Right renal pelvis (tissue), 4 donors: ENCODE measurements around the gene C14orf93. TPM values are rescaled to one million over a fixed set of nuclear protein-coding genes. Genes with fewer than 3 reads are reported as not detected.

Experiments
- polyA plus RNA-seq, 4 donors: library from polyadenylated mRNA; unstranded; fragments of 120-200 nt; gene quantifications; one replicate each; pipeline ENCODE4 v1.2.1, GENCODE V29; 2013; ENCODE audit not compliant: insufficient read length in 4 of 4

C14orf93 gene
- polyA plus RNA-seq, 4 donors = 16.9 to 20.4 (median 18.8) TPM

Other genes starting within 250 kb of the C14orf93 start
- gene OXA1L, start 243.5 kb downstream of the C14orf93 start, polyA plus RNA-seq = 100 to 1,000 TPM; 131 to 150 (median 139) TPM
- 100 to 1,000 TPM in 3 of 4 donors, 10 to 100 TPM in 1; 95.3 to 132 (median 105) TPM for gene SLC7A7, start 194.7 kb downstream of the C14orf93 start, polyA plus RNA-seq
- 10 to 100 TPM; 73.5 to 91.2 (median 79.6) TPM for gene MRPL52, start 180.3 kb downstream of the C14orf93 start, polyA plus RNA-seq
- gene MMP14, start 173.6 kb downstream of the C14orf93 start, polyA plus RNA-seq = 100 to 1,000 TPM; 147 to 172 (median 165) TPM
- 100 to 1,000 TPM in 1 of 4 donors, 10 to 100 TPM in 3; 83.8 to 104 (median 90.0) TPM for gene LRP10, start 138.4 kb downstream of the C14orf93 start, polyA plus RNA-seq
- 1 to 10 TPM; 1.1 to 1.7 (median 1.3) TPM for gene REM2, start 126.9 kb downstream of the C14orf93 start, polyA plus RNA-seq
- 100 to 1,000 TPM; 114 to 126 (median 122) TPM for gene RBM23, start 91.0 kb downstream of the C14orf93 start, polyA plus RNA-seq
- gene PRMT5, start 80.8 kb downstream of the C14orf93 start, polyA plus RNA-seq = 100 to 1,000 TPM; 134 to 151 (median 144) TPM
- 10 to 100 TPM; 50.3 to 57.8 (median 52.7) TPM for gene HAUS4, start 53.1 kb downstream of the C14orf93 start, polyA plus RNA-seq
- 10 to 100 TPM; 72.6 to 92.4 (median 81.5) TPM for gene AJUBA, start 27.6 kb downstream of the C14orf93 start, polyA plus RNA-seq
- 100 to 1,000 TPM; 188 to 243 (median 217) TPM for gene PSMB5, start 24.8 kb upstream of the C14orf93 start, polyA plus RNA-seq
- under 1 TPM in 1 of 4 donors, not detected in 3; 0.09 TPM for gene PSMB11, start 32.1 kb upstream of the C14orf93 start, polyA plus RNA-seq
- gene CDH24, start 47.4 kb upstream of the C14orf93 start, polyA plus RNA-seq = 10 to 100 TPM; 20.4 to 24.9 (median 21.1) TPM
- gene ACIN1, start 85.0 kb upstream of the C14orf93 start, polyA plus RNA-seq = 100 to 1,000 TPM; 218 to 267 (median 225) TPM
- 10 to 100 TPM; 79.9 to 87.9 (median 84.4) TPM for gene C14orf119, start 85.4 kb upstream of the C14orf93 start, polyA plus RNA-seq
- under 1 TPM in 1 of 4 donors, not detected in 3; 0.04 TPM for gene CIROP, start 94.8 kb upstream of the C14orf93 start, polyA plus RNA-seq
- under 1 TPM in 3 of 4 donors, not detected in 1; 0.13 to 0.32 (median 0.18) TPM for gene CEBPE, start 109.1 kb upstream of the C14orf93 start, polyA plus RNA-seq
- 100 to 1,000 TPM in 1 of 4 donors, 10 to 100 TPM in 3; 88.7 to 100 (median 95.3) TPM for gene SLC7A8, start 173.5 kb upstream of the C14orf93 start, polyA plus RNA-seq
- gene RNF212B, start 227.8 kb upstream of the C14orf93 start, polyA plus RNA-seq = 1 to 10 TPM; 1.1 to 1.8 (median 1.5) TPM